Activated CD8-positive, alpha-beta memory T cell treated with anti-CD3 and anti-CD28 coated beads, Interleukin-2, amount 10 ng/mL, durations not matched to agents 7 days and 5 days (primary cell): Measurements from ENCODE around the gene GFOD2. TPM values are rescaled to one million over a fixed set of nuclear protein-coding genes. Genes with fewer than 3 reads are reported as not detected.
A peak's percentile ranks its signal among the peaks of the same experiment; 100 is the strongest.
"Not testable (repeated sequence)": the region's sequence is repeated elsewhere in the genome, so short reads cannot be mapped to it uniquely, and the experiment has no call there.

Experiments used
- ATAC-seq: fragments of 150-1000 bp; cut with Tn5 transposase; one replicate; pipeline ENCODE4 v1.10.0; 2021; ENCODE audit warnings: moderate library complexity
- CTCF ChIA-PET: fragments of 350-600 bp; sonication (Branson Sonifier 250); formaldehyde crosslinking; loops from one replicate; lab custom pipeline; 2021; ENCODE audit warnings: antibody characterized with exemption; lab: Charles Lee
- DNase-seq: peaks from one replicate; pipeline ENCODE4 v3.0.0-alpha.2; 2020
- H3K27ac Mint-ChIP-seq: one replicate; pipeline ENCODE4 v1.8.0; 2021; ENCODE audit warnings: mild to moderate bottlenecking, mixed read lengths
- H3K27me3 Mint-ChIP-seq: one replicate; pipeline ENCODE4 v1.8.0; 2021; ENCODE audit warnings: mixed read lengths
- H3K36me3 Mint-ChIP-seq: one replicate; pipeline ENCODE4 v1.8.0; 2021; ENCODE audit warnings: mild to moderate bottlenecking, mixed read lengths
- H3K4me1 Mint-ChIP-seq: one replicate; pipeline ENCODE4 v1.8.0; 2021; ENCODE audit warnings: mixed read lengths
- H3K4me3 Mint-ChIP-seq: one replicate; pipeline ENCODE4 v1.8.0; 2021; ENCODE audit warnings: mild to moderate bottlenecking, moderate library complexity, mixed read lengths
- H3K9me3 Mint-ChIP-seq: one replicate; pipeline ENCODE4 v1.8.0; 2022; ENCODE audit warnings: low read depth, mixed read lengths
- total RNA-seq, 2 experiments: library from RNA; stranded (reverse); gene quantifications; one replicate each; pipeline ENCODE4 v1.2.3, GENCODE V29; 2021

The GFOD2 gene
- total RNA-seq, 2 experiments from 2014 or later, result 15.1 to 15.8 TPM

- Mint-ChIP-seq H3K9me3 (no peaks in the 10 kb centered on the region), H3K4me1 (peaks cover 6% of the 10 kb centered on the region), H3K27ac (no peak overlapping the region), H3K36me3 (no peaks in the 10 kb centered on the region), H3K4me3 (no peak overlapping the region), H3K27me3 (no peaks in the 10 kb centered on the region)
- DNase-seq (no peak), ATAC-seq (no peak)
- CTCF ChIA-PET, result interaction anchor here (1.7 kb wide), 1 partner anchor 9 kb away, joined by 7 read pairs; the partner anchor contains the start of gene GFOD2
These were observed 8.5 kb downstream of the GFOD2 start for GRCh38 chr16:67710607-67711006.

- H3K4me1 Mint-ChIP-seq, result peaks cover 8% of the 10 kb centered on the region
- H3K27me3 Mint-ChIP-seq, result no peaks in the 10 kb centered on the region
- H3K36me3 Mint-ChIP-seq, result no peaks in the 10 kb centered on the region
- no peak overlapping the region for H3K4me3 Mint-ChIP-seq
- DNase-seq (no peak), ATAC-seq (no peak)
- CTCF ChIA-PET, result interaction anchor here (1.7 kb wide), 1 partner anchor 10 kb away, joined by 7 read pairs; the partner anchor contains the start of gene GFOD2
- H3K27ac Mint-ChIP-seq, result no peak overlapping the region
- H3K9me3 Mint-ChIP-seq, result no peaks in the 10 kb centered on the region
These were observed 10.1 kb downstream of the GFOD2 start for GRCh38 chr16:67709050-67709449.

- no peaks in the 10 kb centered on the region for H3K9me3 Mint-ChIP-seq
- H3K4me1 Mint-ChIP-seq, result peaks cover 15% of the 10 kb centered on the region
- CTCF ChIA-PET, result no interaction called here
- H3K27me3 Mint-ChIP-seq, result no peaks in the 10 kb centered on the region
- DNase-seq, result no peak
- ATAC-seq, result no peak
- H3K4me3 Mint-ChIP-seq, result no peak overlapping the region
- no peak overlapping the region for H3K27ac Mint-ChIP-seq
- H3K36me3 Mint-ChIP-seq, result peaks cover 2% of the 10 kb centered on the region
These were observed 10.7 kb downstream of the GFOD2 start for GRCh38 chr16:67708368-67708771.

- no peaks in the 10 kb centered on the region for H3K27me3 Mint-ChIP-seq
- H3K36me3 Mint-ChIP-seq, result peaks cover 2% of the 10 kb centered on the region
- H3K4me1 Mint-ChIP-seq, result peaks cover 16% of the 10 kb centered on the region
- CTCF ChIA-PET, result no interaction called here
- H3K27ac Mint-ChIP-seq, result no peak overlapping the region
- H3K9me3 Mint-ChIP-seq, result no peaks in the 10 kb centered on the region
- H3K4me3 Mint-ChIP-seq, result no peak overlapping the region
- no peak for ATAC-seq
- DNase-seq, result no peak
These were observed 11.3 kb downstream of the GFOD2 start for GRCh38 chr16:67707790-67708189.

GRCh38 chr16:67707210-67707609, 11.9 kb downstream of the GFOD2 start:
- ATAC-seq (no peak), DNase-seq (no peak)
- H3K4me3 Mint-ChIP-seq, result no peak overlapping the region
- H3K27me3 Mint-ChIP-seq, result no peaks in the 10 kb centered on the region
- H3K36me3 Mint-ChIP-seq, result peaks cover 2% of the 10 kb centered on the region
- H3K4me1 Mint-ChIP-seq, result peaks cover 17% of the 10 kb centered on the region
- CTCF ChIA-PET, result no interaction called here
- H3K9me3 Mint-ChIP-seq, result no peaks in the 10 kb centered on the region
- H3K27ac Mint-ChIP-seq, result no peak overlapping the region

- no peaks in the 10 kb centered on the region for H3K9me3 Mint-ChIP-seq
- peaks cover 2% of the 10 kb centered on the region for H3K36me3 Mint-ChIP-seq
- H3K4me3 Mint-ChIP-seq, result no peak overlapping the region
- ATAC-seq, result no peak
- DNase-seq, result no peak
- CTCF ChIA-PET, result interaction anchor here (1.0 to 1.8 kb wide), 2 partner anchors 11 to 31 kb away, joined by 3 to 4 read pairs; no protein-coding TSS in a partner anchor
- H3K27me3 Mint-ChIP-seq, result no peaks in the 10 kb centered on the region
- peaks cover 17% of the 10 kb centered on the region for H3K4me1 Mint-ChIP-seq
- peak overlapping the region; percentile 74 for H3K27ac Mint-ChIP-seq
These were observed 15.0 kb downstream of the GFOD2 start for GRCh38 chr16:67704110-67704509.

- Mint-ChIP-seq H3K4me3 (no peak overlapping the region), H3K36me3 (peaks cover 5% of the 10 kb centered on the region), H3K4me1 (peaks cover 17% of the 10 kb centered on the region), H3K27me3 (no peaks in the 10 kb centered on the region), H3K27ac (peak overlapping the region; percentile 74), H3K9me3 (no peaks in the 10 kb centered on the region)
- CTCF ChIA-PET, result no interaction called here
- ATAC-seq (peak; percentile 78), DNase-seq (peak; percentile 48)
These were observed 15.5 kb downstream of the GFOD2 start for GRCh38 chr16:67703626-67704025.

GRCh38 chr16:67702130-67702529, 17.0 kb downstream of the GFOD2 start:
- CTCF ChIA-PET, result interaction anchor here (0.7 to 1.0 kb wide), 3 partner anchors 111 to 160 kb away, joined by 3 to 5 read pairs (median 3); no protein-coding TSS in a partner anchor
- H3K4me3 Mint-ChIP-seq, result no peak overlapping the region

GRCh38 chr16:67701420-67701819, 17.7 kb downstream of the GFOD2 start:
- Mint-ChIP-seq H3K36me3 (peaks cover 9% of the 10 kb centered on the region), H3K9me3 (no peaks in the 10 kb centered on the region), H3K4me3 (no peak overlapping the region), H3K27me3 (no peaks in the 10 kb centered on the region), H3K27ac (no peak overlapping the region), H3K4me1 (peaks cover 21% of the 10 kb centered on the region)
- ATAC-seq (no peak), DNase-seq (no peak)
- CTCF ChIA-PET, result no interaction called here

More at GRCh38 chr16:67702130-67702529, 17.0 kb downstream of the GFOD2 start:
- Mint-ChIP-seq H3K9me3 (no peaks in the 10 kb centered on the region), H3K27ac (no peak overlapping the region), H3K4me1 (peaks cover 17% of the 10 kb centered on the region), H3K27me3 (no peaks in the 10 kb centered on the region), H3K36me3 (peaks cover 9% of the 10 kb centered on the region)
- ATAC-seq (no peak), DNase-seq (no peak)

- Mint-ChIP-seq H3K36me3 (peaks cover 9% of the 10 kb centered on the region), H3K4me3 (no peak overlapping the region), H3K4me1 (peaks cover 17% of the 10 kb centered on the region), H3K27me3 (no peaks in the 10 kb centered on the region), H3K27ac (no peak overlapping the region), H3K9me3 (no peaks in the 10 kb centered on the region)
- ATAC-seq (no peak), DNase-seq (no peak)
- CTCF ChIA-PET, result interaction anchor here (1.2 kb wide), 2 partner anchors 16 to 117 kb away, joined by 4 read pairs; no protein-coding TSS in a partner anchor
These were observed 19.9 kb downstream of the GFOD2 start for GRCh38 chr16:67699265-67699664.

- Mint-ChIP-seq H3K36me3 (peaks cover 7% of the 10 kb centered on the region), H3K4me1 (peaks cover 4% of the 10 kb centered on the region), H3K27me3 (no peaks in the 10 kb centered on the region), H3K9me3 (no peaks in the 10 kb centered on the region), H3K27ac (no peak overlapping the region), H3K4me3 (no peak overlapping the region)
- CTCF ChIA-PET, result interaction anchor here (1.2 kb wide), 1 partner anchor 17 kb away, joined by 4 read pairs; no protein-coding TSS in a partner anchor
- ATAC-seq (no peak), DNase-seq (no peak)
These were observed 21.5 kb downstream of the GFOD2 start for GRCh38 chr16:67697422-67698185.

- Mint-ChIP-seq H3K27ac (no peak overlapping the region), H3K36me3 (peaks cover 7% of the 10 kb centered on the region), H3K27me3 (no peaks in the 10 kb centered on the region), H3K9me3 (no peaks in the 10 kb centered on the region), H3K4me3 (no peak overlapping the region), H3K4me1 (peaks cover 4% of the 10 kb centered on the region)
- CTCF ChIA-PET, result interaction anchor here (1.0 kb wide), 1 partner anchor 173 kb away, joined by 3 read pairs; no protein-coding TSS in a partner anchor
- ATAC-seq, result no peak
- DNase-seq, result no peak
These were observed 24.5 kb downstream of the GFOD2 start for GRCh38 chr16:67694611-67695010.

GRCh38 chr16:67693517-67694285, 25.4 kb downstream of the GFOD2 start:
- ATAC-seq, H3K9me3 Mint-ChIP-seq, H3K27me3 Mint-ChIP-seq, H3K27ac Mint-ChIP-seq, DNase-seq, H3K36me3 Mint-ChIP-seq, H3K4me1 Mint-ChIP-seq, H3K4me3 Mint-ChIP-seq: not testable (repeated sequence)
- CTCF ChIA-PET, result interaction anchor here (0.8 to 1.5 kb wide), 2 partner anchors 172 to 374 kb away, joined by 3 read pairs; no protein-coding TSS in a partner anchor
